Measurements from ENCODE around the gene STARD10.
A peak's percentile ranks its signal among the peaks of the same experiment; 100 is the strongest.

The STARD10 gene

DNA sequence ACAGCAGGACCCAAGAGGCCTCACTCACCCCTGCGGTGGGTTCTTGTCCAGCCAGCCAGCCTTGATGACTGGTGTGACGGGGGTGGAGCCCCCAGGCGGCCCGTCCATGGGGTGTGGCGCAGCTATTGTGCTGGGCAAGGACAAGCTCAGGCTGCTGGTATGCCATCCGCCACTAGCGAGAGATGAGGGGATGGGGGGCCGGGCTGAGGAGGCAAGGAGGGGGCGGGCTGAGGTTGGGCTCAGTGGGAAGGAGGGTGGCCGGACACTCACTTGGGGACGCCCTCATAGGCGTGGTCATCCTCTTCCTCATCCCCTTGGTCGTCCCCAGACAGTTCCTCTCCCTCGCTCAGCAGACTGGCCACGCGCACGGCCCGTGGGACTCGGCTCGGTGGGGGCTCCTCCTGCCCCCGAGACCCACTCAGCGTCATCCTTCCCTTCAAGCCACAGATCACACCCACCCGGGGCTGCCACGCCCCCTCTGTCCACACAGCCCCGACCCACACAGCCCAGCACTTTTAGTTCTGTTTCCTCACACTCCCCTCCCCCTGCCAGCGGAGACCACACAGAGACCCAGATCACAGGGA lies 81.6 kb downstream of the STARD10 start:
- Histone ChIP-seq H3K27ac (ENCODE audit: low read length) (no peak overlapping the region), H3K36me3 (ENCODE audit: insufficient read depth, low read depth, low read length) (peaks cover 21% of the 10 kb centered on the region; the same call in 1 of the 2 replicates), H3K9ac (ENCODE audit: low read depth, low read length) (no peak overlapping the region), H3K4me3 (ENCODE audit: low read length) (no peak overlapping the region), H3K27me3 (ENCODE audit: insufficient read depth, low read length) (no peaks in the 10 kb centered on the region), H3K4me1 (ENCODE audit: insufficient read depth, low read length) (no peaks in the 10 kb centered on the region; the same call in 1 of the 2 replicates), H3K9me3 (ENCODE audit: insufficient read depth, low read depth, low read length) (no peaks in the 10 kb centered on the region)

DNA sequence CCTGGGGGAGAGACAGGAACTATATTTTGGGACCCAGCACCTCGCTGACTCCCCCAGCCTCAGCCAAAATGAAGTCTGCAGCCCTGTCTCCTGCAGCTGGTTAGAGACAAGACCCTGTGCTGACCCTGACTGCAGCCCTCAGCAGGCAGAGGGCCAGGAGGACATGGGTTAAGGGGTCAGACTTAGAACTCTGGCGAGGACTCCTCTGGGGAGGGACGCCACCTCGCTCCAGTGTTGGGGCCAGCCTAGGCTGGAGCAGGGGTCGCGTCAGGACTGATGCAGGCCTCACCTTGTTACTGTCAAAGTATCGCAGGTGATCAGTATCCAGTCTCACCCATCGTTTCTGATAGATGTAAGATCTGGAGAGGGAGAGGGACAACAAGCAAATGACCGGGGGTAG lies 82.7 kb downstream of the STARD10 start:
- Histone ChIP-seq H3K27ac (ENCODE audit: low read length) (no peak overlapping the region), H3K9ac (ENCODE audit: low read depth, low read length) (no peak overlapping the region), H3K36me3 (ENCODE audit: insufficient read depth, low read depth, low read length) (peaks cover 26% of the 10 kb centered on the region; the same call in 1 of the 2 replicates)

GRCh38 chr11:72710278-72710677 lies 83.6 kb downstream of the STARD10 start:
- Histone ChIP-seq H3K9me3 (ENCODE audit: insufficient read depth, low read depth, low read length) (no peaks in the 10 kb centered on the region), H3K4me3 (ENCODE audit: low read length) (no peak overlapping the region), H3K9ac (ENCODE audit: low read depth, low read length) (no peak overlapping the region), H3K27me3 (ENCODE audit: insufficient read depth, low read length) (no peaks in the 10 kb centered on the region), H3K27ac (ENCODE audit: low read length) (no peak overlapping the region), H3K4me1 (ENCODE audit: insufficient read depth, low read length) (peaks cover 15% of the 10 kb centered on the region; the same call in 1 of the 2 replicates), H3K36me3 (ENCODE audit: insufficient read depth, low read depth, low read length) (peaks cover 26% of the 10 kb centered on the region; the same call in 1 of the 2 replicates)

More for the DNA sequence above, 82.7 kb downstream of the STARD10 start:
- Histone ChIP-seq H3K4me1 (ENCODE audit: insufficient read depth, low read length) (peaks cover 9% of the 10 kb centered on the region; the same call in 1 of the 2 replicates), H3K27me3 (ENCODE audit: insufficient read depth, low read length) (no peaks in the 10 kb centered on the region), H3K9me3 (ENCODE audit: insufficient read depth, low read depth, low read length) (no peaks in the 10 kb centered on the region), H3K4me3 (ENCODE audit: low read length) (no peak overlapping the region)

DNA sequence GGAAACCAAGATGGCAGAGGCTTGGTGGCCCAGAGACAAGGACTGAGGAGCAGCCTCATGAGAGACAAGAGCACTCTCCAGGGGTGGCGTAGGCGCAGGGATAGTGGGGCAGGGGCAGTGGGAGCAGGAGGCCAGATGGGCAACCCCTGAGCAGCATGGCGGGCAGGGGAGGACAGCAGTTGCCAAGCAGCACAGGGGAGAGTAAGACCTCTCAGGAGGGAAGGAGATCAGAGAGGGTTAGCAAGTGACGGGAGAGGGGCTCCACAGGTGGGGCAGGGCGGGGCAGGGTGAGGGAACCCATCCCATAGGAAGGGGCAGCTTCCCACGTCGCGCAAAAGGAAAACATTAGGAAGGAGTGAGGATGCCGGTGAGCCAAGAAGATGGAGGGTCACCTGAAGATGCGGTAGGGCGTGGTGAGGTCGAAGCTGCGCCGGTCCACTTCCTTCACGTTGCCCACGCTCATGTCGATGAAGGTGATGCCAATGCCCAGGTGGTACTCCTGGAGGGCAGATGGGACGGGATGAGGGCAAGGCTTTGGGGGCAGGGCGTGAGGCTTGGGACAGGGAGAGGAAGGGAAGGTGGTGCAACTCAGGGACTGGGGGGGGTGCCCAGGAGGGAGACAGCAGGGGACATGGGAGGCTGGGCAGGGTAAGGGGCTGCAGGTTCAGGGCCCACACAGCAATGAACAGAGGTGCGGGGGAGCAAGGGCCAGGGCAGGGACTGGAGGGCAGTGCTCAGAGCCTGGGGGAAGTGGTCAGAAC lies 84.2 kb downstream of the STARD10 start:
- Histone ChIP-seq H3K4me3 (ENCODE audit: low read length) (no peak overlapping the region), H3K27ac (ENCODE audit: low read length) (no peak overlapping the region), H3K9ac (ENCODE audit: low read depth, low read length) (no peak overlapping the region), H3K36me3 (ENCODE audit: insufficient read depth, low read depth, low read length) (peaks cover 26% of the 10 kb centered on the region; the same call in 1 of the 2 replicates), H3K9me3 (ENCODE audit: insufficient read depth, low read depth, low read length) (no peaks in the 10 kb centered on the region), H3K27me3 (ENCODE audit: insufficient read depth, low read length) (no peaks in the 10 kb centered on the region), H3K4me1 (ENCODE audit: insufficient read depth, low read length) (peaks cover 21% of the 10 kb centered on the region; the same call in 1 of the 2 replicates)

- H3K4me3 ChIP-seq (ENCODE audit: low read length) = no peak overlapping the region
- peaks cover 24% of the 10 kb centered on the region; the same call in 1 of the 2 replicates for H3K4me1 ChIP-seq (ENCODE audit: insufficient read depth, low read length)
- no peaks in the 10 kb centered on the region for H3K9me3 ChIP-seq (ENCODE audit: insufficient read depth, low read depth, low read length)
- no peaks in the 10 kb centered on the region for H3K27me3 ChIP-seq (ENCODE audit: insufficient read depth, low read length)
- no peak overlapping the region for H3K9ac ChIP-seq (ENCODE audit: low read depth, low read length)
- no peak overlapping the region for H3K27ac ChIP-seq (ENCODE audit: low read length)
- H3K36me3 ChIP-seq (ENCODE audit: insufficient read depth, low read depth, low read length) = peaks cover 37% of the 10 kb centered on the region; the same call in 1 of the 2 replicates
Observed at GRCh38 chr11:72707032-72707431, 86.8 kb downstream of the STARD10 start.

- Histone ChIP-seq H3K9me3 (ENCODE audit: insufficient read depth, low read depth, low read length) (no peaks in the 10 kb centered on the region), H3K36me3 (ENCODE audit: insufficient read depth, low read depth, low read length) (peaks cover 37% of the 10 kb centered on the region; the same call in 1 of the 2 replicates), H3K4me3 (ENCODE audit: low read length) (peak overlapping the region; percentile 35), H3K4me1 (ENCODE audit: insufficient read depth, low read length) (peaks cover 24% of the 10 kb centered on the region; the same call in 1 of the 2 replicates), H3K27me3 (ENCODE audit: insufficient read depth, low read length) (no peaks in the 10 kb centered on the region), H3K9ac (ENCODE audit: low read depth, low read length) (0 out of 2 replicates have a peak overlapping the region, but pooled peaks have one; percentile 11), H3K27ac (ENCODE audit: low read length) (no peak overlapping the region)
Observed at GRCh38 chr11:72706579-72706978, 87.3 kb downstream of the STARD10 start.

DNA sequence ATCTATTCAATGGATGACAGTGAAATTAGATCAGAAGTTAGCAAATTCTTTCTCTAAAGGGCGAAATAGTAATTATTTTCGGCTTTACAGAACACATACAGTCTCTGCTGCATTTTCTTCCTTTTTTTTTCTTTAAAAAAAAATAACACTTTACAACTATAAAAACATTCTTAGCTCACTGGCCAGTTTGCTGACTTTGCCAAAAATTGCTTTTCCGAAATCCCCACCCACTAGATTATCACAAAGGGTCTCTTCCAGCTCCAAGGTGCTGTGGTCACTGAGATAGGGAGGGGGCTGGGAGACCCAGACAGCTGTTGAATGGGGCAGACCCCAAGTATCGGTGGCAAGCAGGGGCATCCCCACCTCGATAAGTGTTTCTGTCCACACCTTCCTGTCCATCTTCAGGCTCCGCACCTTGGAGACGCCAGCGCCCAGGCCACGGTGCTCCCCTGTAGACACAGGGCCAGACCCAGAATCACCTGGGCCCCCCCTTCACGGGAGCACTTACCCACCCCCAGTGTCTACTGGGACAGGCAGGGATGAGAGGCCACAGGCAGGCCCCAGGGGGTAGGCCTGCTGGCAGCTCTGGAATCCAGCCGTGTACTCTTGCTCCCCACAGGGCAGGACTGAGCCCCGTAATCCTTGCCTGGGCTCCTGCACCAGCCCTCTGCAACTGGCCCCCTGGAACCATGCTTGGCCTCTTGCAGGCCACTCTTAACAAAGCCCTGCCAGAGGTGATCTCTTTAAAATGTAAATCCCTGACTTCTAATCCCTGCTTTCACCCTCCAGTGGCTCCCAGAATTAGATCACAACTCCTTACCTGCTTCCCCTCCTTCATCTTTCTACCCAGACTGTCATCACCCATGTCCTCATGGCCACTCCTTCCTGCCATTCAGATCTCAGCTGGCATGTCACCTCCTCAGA lies 88.1 kb downstream of the STARD10 start:
- H3K36me3 ChIP-seq (ENCODE audit: insufficient read depth, low read depth, low read length) = peaks cover 44% of the 10 kb centered on the region
- H3K27ac ChIP-seq (ENCODE audit: low read length) = no peak overlapping the region
- peak overlapping the region; percentile 35 for H3K4me3 ChIP-seq (ENCODE audit: low read length)
- H3K27me3 ChIP-seq (ENCODE audit: insufficient read depth, low read length) = no peaks in the 10 kb centered on the region
- H3K9me3 ChIP-seq (ENCODE audit: insufficient read depth, low read depth, low read length) = no peaks in the 10 kb centered on the region
- peaks cover 24% of the 10 kb centered on the region; the same call in 1 of the 2 replicates for H3K4me1 ChIP-seq (ENCODE audit: insufficient read depth, low read length)
- H3K9ac ChIP-seq (ENCODE audit: low read depth, low read length) = peak overlapping the region; percentile 44

DNA sequence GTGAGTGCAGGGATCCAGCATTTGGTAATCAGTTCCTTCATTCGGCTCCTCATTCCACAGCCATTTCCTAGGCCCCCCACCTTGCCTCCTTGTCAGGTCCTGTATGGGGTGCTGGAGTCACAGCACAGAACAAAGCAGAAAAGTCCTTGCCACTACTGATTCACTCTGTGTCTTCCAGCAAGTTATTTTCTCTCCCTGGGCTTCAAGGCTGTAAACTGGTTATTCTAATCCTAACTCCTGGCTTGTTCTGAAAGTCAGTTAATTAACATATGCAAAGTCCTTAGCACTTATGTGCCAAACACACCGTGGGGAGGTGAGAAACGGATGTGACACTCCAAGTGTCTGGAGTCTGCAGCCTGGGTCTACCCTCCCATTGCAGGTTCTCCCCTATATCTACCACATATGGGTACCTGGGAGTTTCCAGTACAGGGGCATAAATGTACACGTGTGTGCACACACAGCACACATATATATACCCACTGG lies 89.0 kb downstream of the STARD10 start:
- no peak overlapping the region for H3K9ac ChIP-seq (ENCODE audit: low read depth, low read length)

More for the DNA sequence above, 89.0 kb downstream of the STARD10 start:
- Histone ChIP-seq H3K27ac (ENCODE audit: low read length) (no peak overlapping the region), H3K4me3 (ENCODE audit: low read length) (no peak overlapping the region), H3K27me3 (ENCODE audit: insufficient read depth, low read length) (no peaks in the 10 kb centered on the region), H3K4me1 (ENCODE audit: insufficient read depth, low read length) (peaks cover 24% of the 10 kb centered on the region; the same call in 1 of the 2 replicates), H3K9me3 (ENCODE audit: insufficient read depth, low read depth, low read length) (no peaks in the 10 kb centered on the region), H3K36me3 (ENCODE audit: insufficient read depth, low read depth, low read length) (peaks cover 51% of the 10 kb centered on the region)

Measured in iPS-20b (cell line).